GM21447 (cell line): ENCODE results near the gene RYR2.

ENCODE experiments used
- ATAC-seq: cut with Tn5 transposase; IDR thresholded peaks from one replicate; pipeline ENCODE4 v1.9.1; 2021; ENCODE audit not compliant: unreplicated experiment

Gene RYR2

DNA sequence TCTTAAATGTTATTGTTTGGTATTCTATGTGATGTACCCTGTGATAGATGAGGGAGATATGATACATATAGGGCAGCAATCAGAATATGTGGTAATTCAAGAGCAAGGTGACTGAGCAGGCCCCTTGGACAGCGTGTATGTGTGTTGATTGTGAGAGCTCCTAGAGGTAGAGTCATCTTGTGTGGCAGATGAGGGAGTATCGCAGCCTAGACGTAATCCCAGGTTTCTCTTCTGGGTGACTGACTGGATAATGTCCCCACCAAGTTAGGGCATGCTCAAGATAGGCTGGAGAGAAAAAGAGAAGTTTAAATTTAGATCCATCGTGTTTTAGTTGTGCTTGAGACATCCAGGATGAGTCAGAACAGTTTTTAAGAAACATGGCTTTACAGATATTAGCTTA is 663.5 kb downstream of the RYR2 start:
- no peak for ATAC-seq

DNA sequence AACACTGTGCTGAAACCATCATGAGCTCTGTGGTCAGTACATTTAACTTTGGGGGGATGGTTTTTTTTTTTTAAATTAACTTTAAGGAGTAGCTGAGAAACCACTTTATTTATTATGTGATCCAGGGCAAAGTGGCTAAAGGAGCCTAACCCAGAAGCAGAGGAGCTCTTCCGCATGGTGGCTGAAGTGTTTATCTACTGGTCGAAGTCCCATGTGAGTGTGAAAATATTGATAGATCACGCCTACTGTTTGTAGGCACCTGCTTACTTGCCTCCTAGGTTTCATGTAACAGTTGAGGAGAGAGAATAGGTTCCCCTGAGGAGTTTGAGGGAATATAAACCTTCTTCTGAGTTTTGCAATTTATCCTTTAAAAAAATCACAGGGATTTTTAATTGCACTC is 667.4 kb downstream of the RYR2 start:
- no peak for ATAC-seq

DNA sequence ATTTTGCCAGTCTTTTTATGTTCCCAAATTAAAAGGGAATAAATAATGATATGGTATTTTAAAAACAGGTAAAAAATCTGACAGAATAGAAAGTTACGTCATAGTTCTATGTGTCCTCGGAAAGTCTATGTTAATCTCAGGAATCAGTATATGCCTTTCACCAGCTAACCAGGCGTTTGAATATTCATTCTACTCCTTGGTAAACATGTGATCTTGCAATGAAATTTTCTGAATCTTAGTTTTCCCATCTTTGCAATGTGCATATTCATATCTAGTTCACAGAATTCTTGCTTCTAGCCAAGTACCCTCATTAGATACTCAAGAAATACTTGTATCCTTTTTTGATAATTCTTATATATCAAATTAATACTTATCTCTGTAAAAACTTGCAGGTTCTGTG is 669.3 kb downstream of the RYR2 start:
- ATAC-seq = no peak

DNA sequence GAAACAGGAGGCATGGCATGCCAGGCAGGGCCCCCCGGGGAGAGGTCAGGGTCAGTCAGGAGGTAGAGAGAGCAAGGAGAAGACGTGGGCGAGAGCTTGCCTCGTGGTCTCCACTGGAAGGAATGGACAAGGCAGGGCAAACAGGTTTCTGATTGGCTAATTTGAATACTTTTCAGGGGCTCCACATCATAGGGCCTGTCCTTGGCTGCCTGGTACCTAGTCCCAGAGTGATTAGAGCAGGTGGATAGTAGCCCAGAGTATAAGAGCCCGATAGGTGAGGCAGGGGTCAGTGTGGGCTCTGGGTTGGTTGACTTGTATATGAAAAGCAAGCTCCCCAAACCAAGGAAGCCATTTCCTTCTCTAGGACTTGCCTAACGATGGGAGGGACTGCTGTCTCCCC is 670.1 kb downstream of the RYR2 start:
- no peak for ATAC-seq

DNA sequence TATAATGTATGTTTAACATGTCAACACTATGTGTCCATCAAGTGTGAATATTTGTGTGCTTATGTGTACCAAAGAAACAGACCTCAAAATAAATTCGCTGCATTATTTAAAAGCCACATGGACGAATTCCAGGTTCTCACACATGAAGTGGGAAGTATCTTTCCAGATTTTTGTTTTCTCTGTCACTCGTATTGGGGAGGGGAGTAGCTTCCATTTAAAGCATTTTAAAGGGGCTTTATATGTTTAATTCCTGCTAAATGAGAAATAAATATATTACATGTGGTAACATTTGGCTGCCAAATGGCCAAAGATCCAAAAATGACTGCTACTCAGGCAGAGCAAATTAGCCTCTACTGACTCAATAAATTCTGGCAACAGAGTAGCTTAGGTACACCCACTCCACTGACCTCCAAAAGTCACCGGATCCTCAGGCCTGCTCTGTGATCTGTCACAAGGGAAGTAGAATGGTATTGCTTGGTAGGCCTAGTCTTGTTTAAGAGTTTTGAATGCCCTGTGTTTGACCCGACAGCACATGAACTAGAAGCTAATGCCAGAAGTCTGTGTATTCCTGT is 670.7 kb downstream of the RYR2 start:
- no peak for ATAC-seq

DNA sequence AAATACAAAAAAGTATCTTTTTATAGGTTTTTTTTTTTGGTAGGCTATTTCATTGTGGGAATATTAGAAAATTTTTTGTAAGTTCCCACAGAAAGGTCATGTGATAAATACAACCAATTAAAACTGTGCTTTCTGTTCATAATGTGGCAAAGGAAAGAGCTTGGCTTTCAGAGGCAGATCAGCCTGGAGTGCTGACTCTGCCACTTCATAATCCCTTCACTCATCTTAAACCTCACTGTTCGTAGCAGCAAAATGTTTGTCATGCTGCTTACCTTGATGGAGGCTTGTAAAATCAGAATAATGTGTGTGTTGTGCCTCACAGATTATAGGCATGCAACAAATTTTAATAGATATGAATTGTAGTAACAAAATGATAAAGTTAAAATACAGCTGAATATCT is 671.9 kb downstream of the RYR2 start:
- no peak for ATAC-seq

DNA sequence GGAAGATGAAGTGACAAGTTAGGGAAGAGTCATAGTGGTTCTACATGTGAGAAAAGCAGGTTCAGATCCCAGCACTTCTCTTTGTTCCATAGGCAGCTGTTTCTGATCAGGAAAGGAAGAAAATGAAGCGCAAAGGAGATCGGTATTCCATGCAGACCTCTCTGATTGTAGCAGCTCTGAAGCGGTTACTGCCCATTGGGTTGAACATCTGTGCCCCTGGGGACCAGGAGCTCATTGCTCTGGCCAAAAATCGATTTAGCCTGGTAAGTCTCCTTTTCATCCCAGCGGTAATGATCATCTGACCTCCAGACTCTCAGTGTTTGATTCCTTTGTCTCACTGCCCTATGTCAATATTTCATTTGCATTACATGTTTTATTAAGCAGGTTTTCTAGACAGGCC is 675.1 kb downstream of the RYR2 start:
- no peak for ATAC-seq

DNA sequence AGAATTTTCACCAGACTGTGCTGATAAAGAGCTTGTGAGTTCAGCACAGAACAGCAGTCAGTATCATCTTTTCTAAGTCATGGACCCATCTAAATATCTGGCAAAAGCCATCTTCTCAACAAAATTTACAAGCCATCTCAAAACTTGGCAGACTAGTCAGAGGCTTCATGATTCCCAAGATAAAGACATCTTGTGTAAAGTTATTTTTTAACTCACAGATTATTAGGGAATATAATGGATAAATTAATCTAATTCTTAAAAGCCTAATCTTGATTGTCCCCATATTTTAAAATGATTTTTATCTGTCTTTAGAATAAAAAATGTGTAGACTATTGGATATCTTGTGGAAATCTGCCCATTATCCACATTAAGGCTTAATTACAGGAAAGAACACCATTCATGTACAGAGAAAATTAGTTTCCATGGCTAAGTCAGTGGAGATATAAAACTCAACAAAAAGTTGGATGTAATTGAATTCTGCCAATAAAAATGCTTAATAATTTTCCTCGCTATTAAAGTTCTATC is 688.9 kb downstream of the RYR2 start:
- no peak for ATAC-seq

DNA sequence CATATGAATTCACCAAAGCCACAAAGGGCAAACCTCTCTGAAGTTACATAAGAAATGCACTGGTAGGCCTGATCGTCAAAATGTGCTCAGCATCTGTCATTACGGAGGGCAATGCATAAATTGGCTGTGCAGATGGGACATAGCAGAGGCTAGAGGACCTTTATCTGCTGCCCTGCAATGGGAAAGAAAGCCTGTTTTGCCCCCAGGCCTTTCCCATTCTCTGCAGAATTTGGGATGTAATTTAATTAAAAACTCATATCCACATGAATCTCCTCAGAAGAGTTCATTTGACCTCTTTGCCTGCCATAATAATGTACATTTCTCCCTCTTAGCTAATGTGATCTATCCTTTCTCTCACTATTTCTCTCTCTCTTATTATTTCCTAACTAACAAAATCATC is 690.7 kb downstream of the RYR2 start:
- ATAC-seq = no peak

DNA sequence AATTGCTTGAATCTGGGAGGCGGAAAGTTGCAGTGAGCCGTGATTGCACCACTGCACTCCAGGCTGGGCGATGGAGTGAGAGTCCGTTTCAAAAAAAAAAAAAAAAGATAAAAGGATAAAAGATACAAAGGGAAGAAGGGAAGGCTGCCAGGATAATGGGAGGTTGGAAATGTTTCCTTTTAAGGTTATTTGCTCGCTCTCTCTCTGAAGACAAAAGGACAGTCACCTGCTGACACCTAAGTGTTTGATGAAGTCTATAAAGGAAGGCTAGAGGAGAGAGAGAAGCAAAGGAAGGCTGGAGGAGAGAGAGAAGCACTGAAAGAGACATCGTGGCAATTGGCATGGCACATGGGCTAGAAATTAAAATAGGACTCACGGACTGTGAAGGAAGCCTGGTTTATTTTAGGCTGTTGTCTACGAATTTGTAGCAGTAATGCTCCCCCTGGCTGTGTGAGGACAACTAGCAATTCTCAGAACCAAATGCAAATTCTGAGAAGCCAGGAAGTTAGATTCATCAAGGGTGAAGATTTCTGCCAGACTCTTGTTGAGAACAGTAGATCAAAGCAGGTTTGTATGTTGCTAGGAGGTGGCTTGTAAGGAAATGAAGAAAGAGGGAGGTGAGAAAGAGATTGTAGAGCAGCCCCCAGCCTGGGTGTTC is 694.5 kb downstream of the RYR2 start:
- no peak for ATAC-seq

DNA sequence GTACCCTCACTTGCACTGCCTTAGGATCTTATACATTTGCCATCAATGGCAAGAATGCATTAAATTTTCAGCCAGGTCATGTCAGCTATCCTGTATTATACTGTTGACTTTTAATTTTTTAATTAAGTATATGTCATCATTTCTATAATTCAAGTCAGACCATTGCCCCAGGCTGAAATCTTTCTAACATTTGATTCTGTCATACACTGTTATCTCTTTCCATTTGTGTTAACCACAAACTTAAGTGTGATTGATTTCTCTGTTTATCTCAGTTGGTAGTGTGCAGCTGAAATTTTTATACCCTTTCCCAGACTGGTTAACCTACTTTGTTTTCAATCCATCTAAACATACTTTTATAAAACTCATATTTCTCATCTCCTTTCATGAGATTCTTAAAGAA is 695.5 kb downstream of the RYR2 start:
- ATAC-seq = no peak

DNA sequence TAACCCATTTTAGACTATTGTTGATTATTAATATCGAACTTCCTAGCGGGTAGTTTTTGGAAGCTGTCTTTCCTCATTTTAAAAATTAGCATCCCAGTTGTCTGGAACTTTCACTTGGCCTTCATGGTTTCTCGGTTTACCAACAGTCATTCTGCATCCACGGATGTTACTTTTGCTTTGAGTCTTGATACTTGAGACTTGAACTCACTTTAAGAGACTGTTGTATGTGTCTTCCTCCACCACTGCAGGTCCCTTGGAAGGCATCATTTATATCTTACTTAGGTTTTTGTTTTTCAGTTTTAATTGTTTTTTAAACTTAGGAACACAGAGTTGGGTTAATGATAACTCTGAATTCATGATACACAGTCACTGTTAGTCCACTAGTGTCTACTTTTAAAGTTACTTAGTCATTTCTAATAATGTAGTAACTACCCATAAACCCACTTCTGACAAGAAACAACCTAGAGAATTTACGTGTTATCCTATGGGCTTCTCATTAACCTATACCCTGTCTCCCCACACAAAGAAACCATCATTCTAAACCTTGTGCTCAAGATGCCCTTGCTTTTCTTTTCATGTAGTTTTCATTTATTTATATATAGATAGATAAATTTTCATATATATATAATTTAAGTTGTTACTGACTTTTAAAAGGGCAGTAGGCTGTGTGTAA is 696.1 kb downstream of the RYR2 start:
- ATAC-seq = no peak

DNA sequence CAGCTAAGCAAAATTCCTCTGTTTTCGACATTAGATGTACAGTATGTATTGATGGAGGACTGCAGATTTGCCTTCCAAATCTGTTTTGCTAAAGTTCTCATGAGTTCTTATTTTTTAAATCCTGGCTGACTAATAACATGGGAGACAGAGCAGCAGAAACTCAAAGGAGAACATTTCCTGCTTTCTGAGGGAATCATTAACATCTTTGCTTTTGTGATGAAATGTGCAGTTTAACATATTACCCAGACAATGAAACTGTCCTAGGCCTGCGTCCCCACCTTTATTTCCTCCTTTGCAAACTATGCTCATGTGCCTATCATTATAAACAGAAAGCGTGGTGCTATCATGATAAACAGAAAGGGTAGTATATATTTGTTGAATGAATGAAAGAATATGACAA is 698.9 kb downstream of the RYR2 start:
- no peak for ATAC-seq

DNA sequence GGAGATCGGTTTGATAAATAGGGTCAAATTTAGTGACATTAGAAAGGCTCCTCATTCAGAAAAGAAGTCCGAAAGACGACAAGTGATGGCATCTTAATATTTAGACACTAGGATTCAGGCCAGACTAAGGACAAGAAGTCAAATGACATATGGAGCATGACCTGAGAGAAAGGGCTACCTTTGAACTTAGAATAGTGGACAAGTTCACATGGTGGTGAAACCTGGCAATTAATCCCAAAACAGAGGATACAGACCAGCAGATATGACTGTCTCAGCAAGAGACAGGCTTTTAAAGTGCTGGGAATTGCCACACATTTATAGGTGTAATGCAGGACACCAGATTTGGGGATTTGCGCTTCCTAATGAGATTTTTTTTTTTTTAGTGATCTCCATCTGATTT is 703.6 kb downstream of the RYR2 start:
- ATAC-seq = no peak

DNA sequence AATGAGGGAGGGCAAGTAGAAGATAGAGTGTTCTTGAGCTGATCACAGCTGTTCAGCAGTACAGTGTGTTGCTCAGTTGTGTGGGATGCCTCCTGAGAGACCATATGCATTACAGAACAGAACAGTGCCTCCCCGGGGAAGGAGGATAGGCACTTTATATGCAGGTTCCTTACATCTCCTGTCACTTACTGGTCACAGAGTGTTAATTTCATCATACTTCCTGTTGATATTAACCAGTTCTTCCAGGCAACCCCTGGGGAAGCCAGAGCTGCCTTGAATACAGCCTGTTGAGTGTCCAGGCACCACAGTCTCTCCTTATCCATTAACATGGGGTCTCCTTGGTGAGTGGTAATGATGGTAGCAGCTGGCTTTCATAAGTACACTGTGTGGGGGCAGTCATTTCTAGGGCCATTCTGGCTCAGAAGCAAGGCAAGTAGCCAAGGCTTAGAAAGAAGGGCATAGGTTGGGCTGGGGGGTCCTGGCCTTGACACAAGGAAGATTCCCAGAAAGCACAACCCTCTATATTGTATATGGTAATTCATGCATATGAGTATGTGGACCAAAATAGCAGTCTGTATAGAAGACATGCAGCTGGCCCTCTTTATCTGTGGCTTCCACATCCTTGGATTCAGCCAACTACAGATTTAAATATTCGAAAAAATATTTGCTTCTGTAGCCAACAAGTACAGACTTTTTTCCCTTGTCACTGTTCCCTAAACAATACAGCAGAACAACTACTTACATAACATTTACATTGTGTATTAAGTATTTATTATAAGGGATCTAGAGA is 706.4 kb downstream of the RYR2 start:
- no peak for ATAC-seq

DNA sequence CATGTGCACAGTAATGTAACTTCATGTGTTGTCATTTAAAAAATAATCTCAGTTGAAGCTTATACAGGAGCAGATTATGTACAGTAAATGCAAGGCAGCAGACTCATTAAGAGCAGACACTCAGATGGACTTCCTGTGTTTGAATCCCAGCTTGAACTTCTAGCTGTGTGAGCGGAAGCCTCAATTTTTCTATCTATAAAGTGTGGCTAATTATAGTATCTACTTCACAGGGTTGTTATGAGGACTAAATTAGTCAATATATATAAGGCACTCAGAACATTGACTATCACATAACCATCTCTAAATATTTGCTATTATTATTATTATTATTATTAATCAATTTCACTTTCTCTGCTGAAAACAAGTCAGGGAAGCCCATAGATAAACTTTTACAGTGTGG is 707.1 kb downstream of the RYR2 start:
- no peak for ATAC-seq

DNA sequence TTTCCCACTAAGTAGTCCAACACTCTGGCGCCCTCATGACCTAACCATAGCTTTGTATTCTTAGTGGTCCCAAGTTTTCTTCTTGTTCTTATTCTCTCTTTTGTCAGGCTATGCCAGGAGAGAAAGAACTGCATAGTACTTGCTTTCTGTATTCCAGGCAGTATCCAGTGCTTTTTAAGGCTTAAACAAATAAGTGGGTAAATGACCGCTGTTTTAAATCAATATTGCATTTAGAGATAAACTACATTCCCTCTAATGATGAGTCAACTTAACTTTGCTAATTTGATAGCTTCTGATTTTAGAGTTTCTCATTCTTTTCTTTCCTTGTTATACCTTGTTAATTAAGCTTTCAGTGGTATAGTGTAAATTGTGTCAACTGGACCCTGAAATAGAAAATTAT is 709.1 kb downstream of the RYR2 start:
- ATAC-seq = no peak

DNA sequence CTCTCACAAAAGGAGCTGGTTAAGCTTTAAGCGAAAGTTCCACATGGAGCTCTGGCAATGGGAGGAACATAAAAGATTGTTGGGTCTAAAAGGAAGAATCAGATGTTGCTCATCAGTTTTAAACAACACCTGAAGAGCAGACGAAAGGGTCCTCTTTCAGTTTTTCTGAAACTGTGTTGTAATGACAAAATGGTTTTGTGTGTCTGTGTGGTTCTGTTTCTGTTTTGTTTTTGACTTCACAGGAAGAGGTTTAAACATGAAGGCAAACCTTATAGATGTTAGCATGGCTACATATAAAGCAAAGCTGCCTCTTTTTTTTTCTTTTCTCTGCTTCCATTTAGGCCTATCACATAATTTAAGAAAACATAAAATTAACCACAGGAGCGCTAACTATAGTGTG is 712.6 kb downstream of the RYR2 start:
- ATAC-seq = no peak

DNA sequence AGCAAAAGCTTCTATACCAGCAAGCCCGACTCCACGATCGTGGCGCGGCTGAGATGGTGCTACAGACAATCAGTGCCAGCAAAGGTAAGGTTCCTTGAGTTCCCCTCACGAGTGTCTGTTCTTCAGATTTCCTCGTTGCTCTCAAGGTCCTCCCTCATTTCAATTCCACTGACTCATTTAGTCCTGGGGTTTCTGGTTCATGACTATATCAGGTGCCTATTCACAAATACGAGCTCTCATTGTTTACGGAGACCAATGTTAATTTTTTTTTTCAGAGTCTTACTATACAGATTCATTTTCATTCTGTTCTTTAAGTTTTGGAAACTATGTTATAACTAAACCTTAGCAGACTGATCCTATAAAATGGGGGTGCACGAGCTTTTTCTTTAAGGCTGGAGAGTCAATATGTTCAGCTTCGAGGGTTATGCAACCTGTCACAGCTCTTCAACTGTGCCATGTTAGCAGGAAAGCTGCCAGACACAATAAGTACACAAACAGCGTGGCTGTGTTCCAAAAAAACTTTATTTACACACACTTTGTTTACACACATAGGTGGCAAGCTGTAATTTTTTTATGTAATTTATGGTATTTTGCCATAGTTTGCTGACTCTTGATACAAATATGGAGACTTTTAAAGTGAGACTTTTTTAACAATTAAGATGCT is 714.5 kb downstream of the RYR2 start:
- ATAC-seq = no peak

DNA sequence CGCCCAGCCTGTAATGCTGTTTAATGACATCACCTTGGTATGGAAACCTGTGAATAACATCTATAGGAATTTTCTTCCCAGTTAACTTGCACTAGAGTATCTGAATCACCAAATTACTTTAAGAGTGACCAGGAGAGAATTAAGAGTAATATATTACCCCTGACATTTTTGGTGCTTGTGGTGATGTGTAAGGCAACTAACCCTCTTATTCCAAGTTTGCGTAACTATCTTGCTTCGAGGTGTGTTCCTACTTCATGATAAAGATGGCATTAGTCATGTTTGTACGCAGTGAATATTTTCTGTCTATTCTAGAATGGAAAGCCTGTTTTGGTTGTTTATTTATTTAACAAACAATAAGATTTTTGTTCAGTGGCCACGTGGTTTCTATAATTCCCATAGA is 717.4 kb downstream of the RYR2 start:
- ATAC-seq = no peak

DNA sequence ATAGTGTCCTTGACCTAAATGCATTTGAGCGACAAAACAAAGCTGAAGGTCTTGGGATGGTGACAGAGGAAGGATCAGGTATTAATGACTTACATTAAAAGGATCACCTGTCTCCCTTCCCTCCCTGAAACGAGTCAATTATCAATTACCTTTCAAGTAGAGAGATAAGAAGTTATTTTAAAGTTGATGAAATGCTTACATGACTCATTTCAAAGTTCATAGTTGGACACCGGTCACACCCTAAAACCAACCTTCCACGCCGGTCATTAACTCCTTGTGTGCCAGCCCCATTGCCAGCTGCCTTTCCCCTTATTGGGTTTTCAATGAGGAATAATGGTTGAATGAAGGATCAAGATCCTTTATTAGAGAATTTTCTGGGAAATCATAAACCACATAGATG is 719.0 kb downstream of the RYR2 start:
- no peak for ATAC-seq
